PC-9 (cell line): Measurements from ENCODE around the gene TXNDC5. TPM values are rescaled to one million over a fixed set of nuclear protein-coding genes. Genes with fewer than 3 reads are reported as not detected.

Experiments
- BruUV-seq: library from RNA; stranded (reverse); fragments of 400-500 nt; replicated peaks from 2 replicates; lab custom pipeline; 2021; lab: Mats Ljungman, UMichigan
- CTCF ChIA-PET: fragments of 300-600 bp; sonication (Branson Sonifier 250); formaldehyde crosslinking; loops from one replicate; lab custom pipeline; 2022; ENCODE audit warnings: antibody characterized with exemption; lab: Charles Lee
- POLR2A ChIA-PET: fragments of 300-600 bp; sonication (Branson Sonifier 250); formaldehyde crosslinking; loops from one replicate; lab custom pipeline; 2022; ENCODE audit warnings: antibody characterized with exemption; ENCODE audit not compliant: unreplicated experiment; lab: Charles Lee
- DNase-seq, 2 experiments: peaks; one replicate each; pipeline versions ENCODE4 v3.0.0 to v3.0.0-alpha.2; 2015 to 2022; ENCODE audit warnings: mixed read lengths in 1 of 2
- H2AFZ ChIP-seq: fragments of 200-600 bp; sonication (generic); 2 replicates; pipeline ENCODE4 v1.8.1; 2017; ENCODE audit warnings: antibody characterized with exemption
- H3F3A ChIP-seq: fragments of 200-600 bp; sonication (generic); 2 replicates; pipeline ENCODE4 v1.8.1; 2017; ENCODE audit warnings: antibody characterized with exemption, mild to moderate bottlenecking, low read depth; ENCODE audit not compliant: insufficient read depth
- H3K27ac ChIP-seq: fragments of 200-600 bp; sonication (generic); 2 replicates; pipeline ENCODE4 v1.6.1; 2016; ENCODE audit warnings: mixed run types
- H3K27me3 ChIP-seq: fragments of 200-600 bp; sonication (generic); 2 replicates; pipeline ENCODE4 v1.6.1; 2016; ENCODE audit warnings: low read depth, mixed run types; ENCODE audit not compliant: insufficient read depth
- H3K36me3 ChIP-seq: fragments of 200-600 bp; sonication (generic); 2 replicates; pipeline ENCODE4 v1.6.1; 2016; ENCODE audit warnings: low read depth, mixed run types
- H3K4me1 ChIP-seq: fragments of 200-600 bp; sonication (generic); replicated peaks from 2 replicates; pipeline ENCODE4 v1.6.1; 2016; ENCODE audit warnings: mixed run types; ENCODE audit not compliant: insufficient read depth
- H3K4me2 ChIP-seq: fragments of 200-600 bp; sonication (generic); 2 replicates; pipeline ENCODE4 v1.6.1; 2017; ENCODE audit warnings: mixed run types
- H3K4me3 ChIP-seq: fragments of 200-600 bp; sonication (generic); 2 replicates; pipeline ENCODE4 v1.6.1; 2016; ENCODE audit warnings: mixed run types
- H3K79me2 ChIP-seq: fragments of 200-600 bp; sonication (generic); 2 replicates; pipeline ENCODE4 v1.6.1; 2017; ENCODE audit warnings: low read depth, mixed run types
- H3K9me2 ChIP-seq: fragments of 200-600 bp; sonication (generic); 2 replicates; pipeline ENCODE4 v1.8.1; 2017; ENCODE audit warnings: mild to moderate bottlenecking; ENCODE audit not compliant: insufficient read depth
- H3K9me3 ChIP-seq: fragments of 200-600 bp; sonication (generic); 2 replicates; pipeline ENCODE4 v1.8.1; 2016; ENCODE audit warnings: low read depth; ENCODE audit not compliant: insufficient read depth
- H4K20me1 ChIP-seq: fragments of 200-600 bp; sonication (generic); 2 replicates; pipeline ENCODE4 v1.8.1; 2017; ENCODE audit not compliant: insufficient read depth
- CTCF ChIP-seq: fragments of 200-600 bp; sonication (generic); conservative IDR thresholded peaks from 2 replicates; pipeline ENCODE4 v1.6.1; 2017; ENCODE audit warnings: mixed run types, antibody characterized with exemption, mild to moderate bottlenecking, moderate library complexity
- EZH2 ChIP-seq: fragments of 200-600 bp; sonication (generic); IDR thresholded peaks from 2 replicates; pipeline ENCODE4 v1.8.0; 2017; ENCODE audit warnings: antibody characterized with exemption, low read depth
- intact Hi-C: fragments of 100-400 bp; cut with micrococcal nuclease; formaldehyde crosslinking; loops from one replicate; pipeline ENCODE4 v1.10.0; 2022; ENCODE audit not compliant: unreplicated experiment
- total RNA-seq: library from RNA; stranded (reverse); gene quantifications from 2 replicates; pipeline ENCODE4 v1.2.3, GENCODE V29; 2021

Gene TXNDC5
- total RNA-seq, 1 experiment from 2014 or later, result 74.8 TPM

GRCh38 chr6:7846966-7847818, 63.4 kb downstream of the TXNDC5 start:
- Histone ChIP-seq H3K4me3 (no peak overlapping the region), H3K9me2 (no peaks in the 10 kb centered on the region), H3K27ac (no peak overlapping the region), H3F3A (no peaks in the 10 kb centered on the region), H2AFZ (no peak overlapping the region), H3K79me2 (no peaks in the 10 kb centered on the region), H3K36me3 (no peaks in the 10 kb centered on the region), H3K4me2 (no peak overlapping the region), H3K4me1 (no peaks in the 10 kb centered on the region), H4K20me1 (no peaks in the 10 kb centered on the region), H3K9me3 (no peaks in the 10 kb centered on the region), H3K27me3 (no peaks in the 10 kb centered on the region)
- BruUV-seq, result no TSS peak
- TF ChIP-seq EZH2 (no peak), CTCF (no peak)
- intact Hi-C loops, result no loop called here
- no peak for DNase-seq
- CTCF ChIA-PET, result no interaction called here
- POLR2A ChIA-PET, result no interaction called here

GRCh38 chr6:7841781-7842468, 68.7 kb downstream of the TXNDC5 start:
- no peak for TF ChIP-seq EZH2
- intact Hi-C loops, result no loop called here
- Histone ChIP-seq H3K4me2 (no peak overlapping the region), H3F3A (no peaks in the 10 kb centered on the region), H3K79me2 (no peaks in the 10 kb centered on the region), H3K27ac (no peak overlapping the region), H3K36me3 (no peaks in the 10 kb centered on the region), H3K9me3 (no peaks in the 10 kb centered on the region), H3K9me2 (no peaks in the 10 kb centered on the region), H3K27me3 (no peaks in the 10 kb centered on the region), H3K4me3 (no peak overlapping the region), H3K4me1 (no peaks in the 10 kb centered on the region), H4K20me1 (no peaks in the 10 kb centered on the region), H2AFZ (no peak overlapping the region)
- ChIA-PET CTCF (interaction anchor here (0.6 kb wide), 1 partner anchor 56 kb away, joined by 3 read pairs; no protein-coding TSS in a partner anchor), POLR2A (interaction anchor here (0.6 kb wide), 1 partner anchor 21 kb away, joined by 3 read pairs; no protein-coding TSS in a partner anchor)
- DNase-seq, result no peak
- no TSS peak for BruUV-seq

- no peaks in the 10 kb centered on the region for H3F3A ChIP-seq
- no peaks in the 10 kb centered on the region for H3K36me3 ChIP-seq
- H3K4me2 ChIP-seq, result no peak overlapping the region
- H3K4me1 ChIP-seq, result no peaks in the 10 kb centered on the region
- no peak for TF ChIP-seq EZH2
- TF ChIP-seq CTCF, result no peak
- H2AFZ ChIP-seq, result no peak overlapping the region
- intact Hi-C loops, result no loop called here
- DNase-seq, result no peak
- H3K27me3 ChIP-seq, result no peaks in the 10 kb centered on the region
- ChIA-PET POLR2A (no interaction called here), CTCF (no interaction called here)
- H3K79me2 ChIP-seq, result no peaks in the 10 kb centered on the region
- no peaks in the 10 kb centered on the region for H3K9me2 ChIP-seq
- no peaks in the 10 kb centered on the region for H4K20me1 ChIP-seq
- H3K4me3 ChIP-seq, result no peak overlapping the region
- no peaks in the 10 kb centered on the region for H3K9me3 ChIP-seq
- H3K27ac ChIP-seq, result no peak overlapping the region
- no TSS peak for BruUV-seq
Measured at GRCh38 chr6:7836371-7837026, 74.1 kb downstream of the TXNDC5 start.
